ENCODE measurements around the gene PIK3R2. TPM values are rescaled to one million over a fixed set of nuclear protein-coding genes. Genes with fewer than 3 reads are reported as not detected.

The PIK3R2 gene
- total and polyA plus RNA-seq, 2 of the 4 experiments (the other 2 are of a cell fraction): 12.2 to 25.1 TPM

- ChIA-PET CTCF (no interaction called here), POLR2A (ENCODE audit: unreplicated experiment) (interaction anchor here (0.7 kb wide), 1 partner anchor 11 kb away, joined by 4 read pairs; no protein-coding TSS in a partner anchor)
- DNase-seq: no peak
- Histone ChIP-seq H3K27me3 (ENCODE audit: control insufficient read depth, insufficient read depth, low read length) (no peaks in the 10 kb centered on the region), H2AFZ (replicated peaks; ENCODE audit: low read length, poor library complexity) (no peak overlapping the region), H3K4me2 (ENCODE audit: low read depth, low read length) (no peak overlapping the region), H3K9me3 (ENCODE audit: control insufficient read depth, insufficient read depth, low read length) (no peaks in the 10 kb centered on the region), H2AK9ac (replicated peaks; ENCODE audit: low read depth, low read length, poor library complexity) (peak overlapping the region; percentile 70), H3K14ac (replicated peaks; ENCODE audit: low read depth, low read length) (no peak overlapping the region), H3K4ac (ENCODE audit: low read depth, low read length) (no peak overlapping the region), H3K36me3 (ENCODE audit: control insufficient read depth, insufficient read depth, low read length) (peaks cover 31% of the 10 kb centered on the region), H3K4me3 (ENCODE audit: insufficient read depth, low read depth, low read length) (no peak overlapping the region), H4K8ac (ENCODE audit: low read depth in 2 of 2, low read length in 2 of 2) (no peak overlapping the region), H3K27ac (ENCODE audit: insufficient read depth, low read length) (no peak overlapping the region), H3K9me1 (ENCODE audit: insufficient read depth, low read length) (peaks cover 8% of the 10 kb centered on the region; the same call in 1 of the 2 replicates), H2AK5ac (ENCODE audit: low read depth, low read length) (no peak overlapping the region), H4K20me1 (ENCODE audit: insufficient read depth, low read length) (peaks cover 9% of the 10 kb centered on the region), H2BK120ac (ENCODE audit: low read depth, low read length) (no peak overlapping the region), H3K56ac (ENCODE audit: extremely low read depth, insufficient read depth, low read length) (no peak overlapping the region), H3K23ac (ENCODE audit: low read depth, low read length) (no peak overlapping the region), H3K4me1 (ENCODE audit: control insufficient read depth, insufficient read depth, low read length) (peaks cover 8% of the 10 kb centered on the region), H3K79me1 (ENCODE audit: low read depth in 1 of 2, low read length in 2 of 2) (peaks cover 7 to 28% of the 10 kb centered on the region in 2 experiments), H3K9ac (ENCODE audit: low read depth, low read length) (no peak overlapping the region), H2BK20ac (ENCODE audit: low read depth, low read length) (no peak overlapping the region), H2BK5ac (ENCODE audit: low read depth, low read length, poor library complexity, severe bottlenecking) (no peak overlapping the region), H3K18ac (ENCODE audit: low read depth, low read length) (no peak overlapping the region), H2BK15ac (ENCODE audit: low read depth, low read length) (no peak overlapping the region), H4K91ac (ENCODE audit: insufficient read depth, low read depth, low read length) (no peak overlapping the region), H4K5ac (ENCODE audit: low read depth, low read length) (no peak overlapping the region)
- TF ChIP-seq RCOR1 (IDR thresholded peaks at IDR 0.05; ENCODE audit: insufficient replicate concordance, low read length) (no peak), MAFK (IDR thresholded peaks at IDR 0.05; ENCODE audit: low read depth, low read length) (no peak), ELK1 (IDR thresholded peaks at IDR 0.05; ENCODE audit: borderline replicate concordance, low read depth, low read length) (no peak), NFE2L2 (IDR thresholded peaks at IDR 0.05; ENCODE audit: low read depth, low read length) (no peak), CTCF (conservative IDR thresholded peaks at IDR 0.05; ENCODE audit: low read depth, low read length) (no peak), FOS (IDR thresholded peaks at IDR 0.05; ENCODE audit: low read depth, low read length) (no peak), SMC3 (IDR thresholded peaks at IDR 0.05; ENCODE audit: low read depth, low read length) (no peak), RAD21 (IDR thresholded peaks at IDR 0.05; ENCODE audit: low read length) (no peak), BHLHE40 (IDR thresholded peaks at IDR 0.05; ENCODE audit: low read depth, low read length) (no peak), MXI1 (IDR thresholded peaks at IDR 0.05; ENCODE audit: borderline replicate concordance, low read depth, low read length) (no peak), MAZ (IDR thresholded peaks at IDR 0.05; ENCODE audit: borderline replicate concordance, low read depth, low read length) (no peak), CHD1 (IDR thresholded peaks at IDR 0.05; ENCODE audit: low read depth, low read length) (no peak)
- intact Hi-C loops (cut with micrococcal nuclease): no loop called here
- dilution Hi-C loops (cut with HindIII; ENCODE audit: low sequenced_read_pairs, unreplicated experiment): no loop called here
- in situ Hi-C loops (cut with MboI; ENCODE audit: low sequenced_read_pairs): loop anchor here (5.0 to 10.0 kb wide), 3 partner anchors 45 to 217 kb away; partner anchors contain the start of genes LSM4 and SSBP4
- no peak for ATAC-seq (ENCODE audit: low read depth)
- WGBS, 2 experiments (ENCODE audit: extremely low coverage in 2 of 2, insufficient read length in 1 of 2): 93% methylated on average over 14 of the region's 18 CpGs; no CpG with 5 or more reads in 1 of the 2 experiments
- no TSS peak for BruUV-seq (replicated peaks)
These were observed 44.3 kb downstream of the PIK3R2 start for GRCh38 chr19:18197306-18197705.
